ENCODE results near the gene RASGRP1.

Gene RASGRP1

GRCh38 chr15:38453971-38454695 lies 110.5 kb downstream of the RASGRP1 start, which contains the start of gene FAM98B:
Gene FAM98B (plus strand): TSS chr15:38454127. CDS start chr15:38454162, 35 bp downstream.
- H3K27me3 Mint-ChIP-seq: no peaks in the 10 kb centered on the region
- H3K4me3 Mint-ChIP-seq: peak within 1 kb of the TSS; percentile 87
- H3K27ac Mint-ChIP-seq: peak within 1 kb of the TSS; percentile 96

GRCh38 chr15:38441130-38441519 lies 123.5 kb downstream of the RASGRP1 start:
- H3K27me3 Mint-ChIP-seq: peaks cover 42% of the 10 kb centered on the region
- H3K9me3 Mint-ChIP-seq: peaks cover 4% of the 10 kb centered on the region
- peak; percentile 21 for ATAC-seq
- H3K36me3 Mint-ChIP-seq: no peaks in the 10 kb centered on the region
- H3K27ac Mint-ChIP-seq: peak overlapping the region; percentile 7
- H3K4me1 Mint-ChIP-seq: peaks cover 6% of the 10 kb centered on the region
- no peak overlapping the region for H3K4me3 Mint-ChIP-seq

More at GRCh38 chr15:38453971-38454695, 110.5 kb downstream of the RASGRP1 start, which contains the start of gene FAM98B:
- peak; percentile 97 for ATAC-seq
- Mint-ChIP-seq H3K36me3 (peaks cover 12% of the 10 kb centered on the region), H3K9me3 (no peaks in the 10 kb centered on the region), H3K4me1 (peaks cover 33% of the 10 kb centered on the region)

- H3K9me3 Mint-ChIP-seq: peaks cover 4% of the 10 kb centered on the region
- H3K4me3 Mint-ChIP-seq: no peak overlapping the region
- no peak overlapping the region for H3K27ac Mint-ChIP-seq
- no peaks in the 10 kb centered on the region for H3K36me3 Mint-ChIP-seq
- ATAC-seq: peak; percentile 80
- peaks cover 46% of the 10 kb centered on the region for H3K27me3 Mint-ChIP-seq
- peaks cover 6% of the 10 kb centered on the region for H3K4me1 Mint-ChIP-seq
Observed at GRCh38 chr15:38440353-38441129, 124.1 kb downstream of the RASGRP1 start.
